ENCODE measurements around the gene WDR76.

The WDR76 gene

GRCh38 chr15:43916326-43916660 lies 89.5 kb downstream of the WDR76 start:
- Histone ChIP-seq H3K4me2 (ENCODE audit: low read depth, low read length, poor library complexity, severe bottlenecking) (no peak overlapping the region), H3K9ac (ENCODE audit: low read length) (no peak overlapping the region), H3F3A (ENCODE audit: insufficient read depth) (no peaks in the 10 kb centered on the region), H3K79me2 (ENCODE audit: insufficient read depth, low read length) (no peaks in the 10 kb centered on the region), H3K4me3 (ENCODE audit: insufficient read depth, low read length, poor library complexity, severe bottlenecking) (no peak overlapping the region), H3K27ac (ENCODE audit: low read depth, low read length) (no peak overlapping the region), H3K9me2 (replicated peaks; ENCODE audit: insufficient read depth, low read length) (no peaks in the 10 kb centered on the region), H4K20me1 (ENCODE audit: low read depth, low read length) (no peaks in the 10 kb centered on the region), H3K9me3 (ENCODE audit: insufficient read depth, low read length) (no peaks in the 10 kb centered on the region), H3K36me3 (ENCODE audit: low read length) (no peaks in the 10 kb centered on the region), H2AFZ (ENCODE audit: low read depth, low read length, severe bottlenecking) (no peak overlapping the region), H3K27me3 (ENCODE audit: low read length) (no peaks in the 10 kb centered on the region)
- TF ChIP-seq EZH2phosphoT487 (conservative IDR thresholded peaks at IDR 0.05; ENCODE audit: low read length) (no peak), CTCF (IDR thresholded peaks at IDR 0.05; ENCODE audit: insufficient read depth, low read length, poor library complexity, severe bottlenecking) (no peak)
